ENCODE results near the gene DOCK4. TPM values are rescaled to one million over a fixed set of nuclear protein-coding genes. Genes with fewer than 3 reads are reported as not detected.
"Not testable (repeated sequence)": the region's sequence is repeated elsewhere in the genome, so short reads cannot be mapped to it uniquely, and the experiment has no call there.

DOCK4 gene
- total RNA-seq, 1 experiment from 2014 or later, result 12.7 TPM

- DNase-seq (ENCODE audit: low read depth, low spot score), result no peak
- in situ Hi-C loops (cut with HindIII; ENCODE audit: low pct_unique_long_range_greater_than_20kb, low sequenced_read_pairs), result no loop called here
Measured at GRCh38 chr7:111910656-111911055, 295.5 kb downstream of the DOCK4 start.

- in situ Hi-C loops (cut with HindIII; ENCODE audit: low pct_unique_long_range_greater_than_20kb, low sequenced_read_pairs); DNase-seq (ENCODE audit: low read depth, low spot score): not testable (repeated sequence)
Measured at GRCh38 chr7:111908673-111909072, 297.5 kb downstream of the DOCK4 start.

GRCh38 chr7:111903797-111904196, 302.4 kb downstream of the DOCK4 start:
- in situ Hi-C loops (cut with HindIII; ENCODE audit: low pct_unique_long_range_greater_than_20kb, low sequenced_read_pairs), result no loop called here
- DNase-seq (ENCODE audit: low read depth, low spot score), result no peak

GRCh38 chr7:111903016-111903415, 303.2 kb downstream of the DOCK4 start:
- in situ Hi-C loops (cut with HindIII; ENCODE audit: low pct_unique_long_range_greater_than_20kb, low sequenced_read_pairs), result no loop called here
- DNase-seq (ENCODE audit: low read depth, low spot score), result no peak

- DNase-seq (ENCODE audit: low read depth, low spot score), result no peak
- in situ Hi-C loops (cut with HindIII; ENCODE audit: low pct_unique_long_range_greater_than_20kb, low sequenced_read_pairs), result no loop called here
Measured at GRCh38 chr7:111900283-111900682, 305.9 kb downstream of the DOCK4 start.

GRCh38 chr7:111895049-111895448, 311.1 kb downstream of the DOCK4 start:
- in situ Hi-C loops (cut with HindIII; ENCODE audit: low pct_unique_long_range_greater_than_20kb, low sequenced_read_pairs), result no loop called here
- no peak for DNase-seq (ENCODE audit: low read depth, low spot score)

- DNase-seq (ENCODE audit: low read depth, low spot score), result no peak
Measured at GRCh38 chr7:111894518-111894917, 311.7 kb downstream of the DOCK4 start.

GRCh38 chr7:111893190-111893589, 313.0 kb downstream of the DOCK4 start:
- no peak for DNase-seq (ENCODE audit: low read depth, low spot score)
- in situ Hi-C loops (cut with HindIII; ENCODE audit: low pct_unique_long_range_greater_than_20kb, low sequenced_read_pairs), result no loop called here

More at GRCh38 chr7:111894518-111894917, 311.7 kb downstream of the DOCK4 start:
- in situ Hi-C loops (cut with HindIII; ENCODE audit: low pct_unique_long_range_greater_than_20kb, low sequenced_read_pairs), result no loop called here

GRCh38 chr7:111892588-111892987, 313.6 kb downstream of the DOCK4 start:
- DNase-seq (ENCODE audit: low read depth, low spot score), result no peak
- in situ Hi-C loops (cut with HindIII; ENCODE audit: low pct_unique_long_range_greater_than_20kb, low sequenced_read_pairs), result no loop called here

- no peak for DNase-seq (ENCODE audit: low read depth, low spot score)
- in situ Hi-C loops (cut with HindIII; ENCODE audit: low pct_unique_long_range_greater_than_20kb, low sequenced_read_pairs), result no loop called here
Measured at GRCh38 chr7:111887734-111888133, 318.5 kb downstream of the DOCK4 start.

GRCh38 chr7:111886233-111886632, 320.0 kb downstream of the DOCK4 start:
- no peak for DNase-seq (ENCODE audit: low read depth, low spot score)
- in situ Hi-C loops (cut with HindIII; ENCODE audit: low pct_unique_long_range_greater_than_20kb, low sequenced_read_pairs), result no loop called here

- DNase-seq (ENCODE audit: low read depth, low spot score), result no peak
- in situ Hi-C loops (cut with HindIII; ENCODE audit: low pct_unique_long_range_greater_than_20kb, low sequenced_read_pairs), result no loop called here
Measured at GRCh38 chr7:111883241-111883640, 323.0 kb downstream of the DOCK4 start.

- in situ Hi-C loops (cut with HindIII; ENCODE audit: low pct_unique_long_range_greater_than_20kb, low sequenced_read_pairs), result no loop called here
- no peak for DNase-seq (ENCODE audit: low read depth, low spot score)
Measured at GRCh38 chr7:111878785-111879184, 327.4 kb downstream of the DOCK4 start.

- in situ Hi-C loops (cut with HindIII; ENCODE audit: low pct_unique_long_range_greater_than_20kb, low sequenced_read_pairs), result no loop called here
- no peak for DNase-seq (ENCODE audit: low read depth, low spot score)
Measured at GRCh38 chr7:111877931-111878330, 328.3 kb downstream of the DOCK4 start.

- in situ Hi-C loops (cut with HindIII; ENCODE audit: low pct_unique_long_range_greater_than_20kb, low sequenced_read_pairs), result no loop called here
Measured at GRCh38 chr7:111873963-111874690, 332.1 kb downstream of the DOCK4 start.

GRCh38 chr7:111873326-111873646, 332.9 kb downstream of the DOCK4 start:
- no peak for DNase-seq (ENCODE audit: low read depth, low spot score)
- in situ Hi-C loops (cut with HindIII; ENCODE audit: low pct_unique_long_range_greater_than_20kb, low sequenced_read_pairs), result no loop called here

More at GRCh38 chr7:111873963-111874690, 332.1 kb downstream of the DOCK4 start:
- DNase-seq (ENCODE audit: low read depth, low spot score), result no peak

- DNase-seq (ENCODE audit: low read depth, low spot score), result no peak
- in situ Hi-C loops (cut with HindIII; ENCODE audit: low pct_unique_long_range_greater_than_20kb, low sequenced_read_pairs), result no loop called here
Measured at GRCh38 chr7:111872450-111873325, 333.5 kb downstream of the DOCK4 start.

GRCh38 chr7:111871283-111871682, 334.9 kb downstream of the DOCK4 start:
- no peak for DNase-seq (ENCODE audit: low read depth, low spot score)
- in situ Hi-C loops (cut with HindIII; ENCODE audit: low pct_unique_long_range_greater_than_20kb, low sequenced_read_pairs), result no loop called here

GRCh38 chr7:111869280-111869679, 336.9 kb downstream of the DOCK4 start:
- in situ Hi-C loops (cut with HindIII; ENCODE audit: low pct_unique_long_range_greater_than_20kb, low sequenced_read_pairs), result no loop called here

More at GRCh38 chr7:111869280-111869679, 336.9 kb downstream of the DOCK4 start:
- no peak for DNase-seq (ENCODE audit: low read depth, low spot score)
